ENCODE data around the gene CFTR.

DNA sequence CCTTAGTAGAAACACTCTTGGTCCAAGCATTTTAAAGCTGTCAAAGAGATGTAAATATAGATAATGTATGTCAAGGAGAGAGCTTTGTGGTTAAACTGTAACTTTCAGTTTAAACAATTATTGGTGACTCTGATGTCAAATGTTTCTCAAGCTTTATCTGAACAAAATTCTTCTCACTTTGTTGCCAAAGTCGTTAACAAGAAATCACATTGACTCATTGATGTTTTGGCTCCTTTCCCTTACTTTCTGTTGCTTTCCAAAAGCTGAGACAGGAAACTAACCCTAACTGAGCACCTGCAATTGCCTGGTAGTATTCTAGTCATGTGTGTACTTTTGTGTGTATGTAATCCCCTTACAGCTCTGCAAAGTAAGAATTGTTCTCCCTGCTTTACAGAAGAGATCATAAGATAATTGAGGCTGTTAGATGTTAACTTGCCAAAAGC lies 108.5 kb downstream of the CFTR start:
- TF ChIP-seq, protein P1, sequence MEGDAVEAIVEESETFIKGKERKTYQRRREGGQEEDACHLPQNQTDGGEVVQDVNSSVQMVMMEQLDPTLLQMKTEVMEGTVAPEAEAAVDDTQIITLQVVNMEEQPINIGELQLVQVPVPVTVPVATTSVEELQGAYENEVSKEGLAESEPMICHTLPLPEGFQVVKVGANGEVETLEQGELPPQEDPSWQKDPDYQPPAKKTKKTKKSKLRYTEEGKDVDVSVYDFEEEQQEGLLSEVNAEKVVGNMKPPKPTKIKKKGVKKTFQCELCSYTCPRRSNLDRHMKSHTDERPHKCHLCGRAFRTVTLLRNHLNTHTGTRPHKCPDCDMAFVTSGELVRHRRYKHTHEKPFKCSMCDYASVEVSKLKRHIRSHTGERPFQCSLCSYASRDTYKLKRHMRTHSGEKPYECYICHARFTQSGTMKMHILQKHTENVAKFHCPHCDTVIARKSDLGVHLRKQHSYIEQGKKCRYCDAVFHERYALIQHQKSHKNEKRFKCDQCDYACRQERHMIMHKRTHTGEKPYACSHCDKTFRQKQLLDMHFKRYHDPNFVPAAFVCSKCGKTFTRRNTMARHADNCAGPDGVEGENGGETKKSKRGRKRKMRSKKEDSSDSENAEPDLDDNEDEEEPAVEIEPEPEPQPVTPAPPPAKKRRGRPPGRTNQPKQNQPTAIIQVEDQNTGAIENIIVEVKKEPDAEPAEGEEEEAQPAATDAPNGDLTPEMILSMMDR (IDR thresholded peaks at IDR 0.05), result no peak
- TF ChIP-seq POLR2A (IDR thresholded peaks at IDR 0.05) (no peak), POLR2AphosphoS5 (IDR thresholded peaks at IDR 0.05) (no peak), EP300 (IDR thresholded peaks at IDR 0.05) (no peak)
